AG09309 (cell line): ENCODE data around the gene DLGAP1.

Source experiments
- DNase-seq: peaks from one replicate; pipeline ENCODE4 v3.0.0-alpha.2; 2010; ENCODE audit warnings: low read depth
- H3K4me3 ChIP-seq: 2 replicates; pipeline ENCODE4 v1.5.1; 2011; ENCODE audit warnings: mild to moderate bottlenecking, low read depth, low read length, moderate library complexity; ENCODE audit not compliant: control insufficient read depth
- TF ChIP-seq, protein P1 (sequence below): IDR thresholded peaks from 2 replicates; pipeline ENCODE4 v1.5.1; 2011; ENCODE audit warnings: mild to moderate bottlenecking, low read depth, low read length, inconsistent platforms; ENCODE audit not compliant: insufficient read depth, control insufficient read depth; ENCODE audit errors: missing control alignments

Gene DLGAP1

DNA sequence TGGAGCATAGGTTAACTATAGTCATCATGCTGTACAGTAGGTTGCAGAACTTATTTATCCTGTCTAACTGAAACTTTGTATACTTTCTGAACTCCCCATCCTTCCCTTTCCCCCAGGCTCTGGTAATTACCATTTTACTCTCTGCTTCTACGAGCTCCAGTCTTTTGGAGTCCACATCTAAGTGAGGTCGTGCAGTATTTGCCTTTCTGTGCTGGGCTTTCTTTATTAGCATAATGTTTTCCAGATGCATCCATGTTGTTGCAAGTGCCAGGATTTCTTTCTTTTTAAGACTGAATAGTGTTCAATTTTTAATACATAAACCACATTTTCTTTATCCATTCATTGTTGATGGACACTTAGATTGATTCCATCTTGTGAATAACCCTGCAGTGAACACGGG is 541.0 kb downstream of the DLGAP1 start:
- H3K4me3 ChIP-seq = no peak overlapping the region
- no peak for DNase-seq
- TF ChIP-seq, protein P1, sequence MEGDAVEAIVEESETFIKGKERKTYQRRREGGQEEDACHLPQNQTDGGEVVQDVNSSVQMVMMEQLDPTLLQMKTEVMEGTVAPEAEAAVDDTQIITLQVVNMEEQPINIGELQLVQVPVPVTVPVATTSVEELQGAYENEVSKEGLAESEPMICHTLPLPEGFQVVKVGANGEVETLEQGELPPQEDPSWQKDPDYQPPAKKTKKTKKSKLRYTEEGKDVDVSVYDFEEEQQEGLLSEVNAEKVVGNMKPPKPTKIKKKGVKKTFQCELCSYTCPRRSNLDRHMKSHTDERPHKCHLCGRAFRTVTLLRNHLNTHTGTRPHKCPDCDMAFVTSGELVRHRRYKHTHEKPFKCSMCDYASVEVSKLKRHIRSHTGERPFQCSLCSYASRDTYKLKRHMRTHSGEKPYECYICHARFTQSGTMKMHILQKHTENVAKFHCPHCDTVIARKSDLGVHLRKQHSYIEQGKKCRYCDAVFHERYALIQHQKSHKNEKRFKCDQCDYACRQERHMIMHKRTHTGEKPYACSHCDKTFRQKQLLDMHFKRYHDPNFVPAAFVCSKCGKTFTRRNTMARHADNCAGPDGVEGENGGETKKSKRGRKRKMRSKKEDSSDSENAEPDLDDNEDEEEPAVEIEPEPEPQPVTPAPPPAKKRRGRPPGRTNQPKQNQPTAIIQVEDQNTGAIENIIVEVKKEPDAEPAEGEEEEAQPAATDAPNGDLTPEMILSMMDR = no peak

DNA sequence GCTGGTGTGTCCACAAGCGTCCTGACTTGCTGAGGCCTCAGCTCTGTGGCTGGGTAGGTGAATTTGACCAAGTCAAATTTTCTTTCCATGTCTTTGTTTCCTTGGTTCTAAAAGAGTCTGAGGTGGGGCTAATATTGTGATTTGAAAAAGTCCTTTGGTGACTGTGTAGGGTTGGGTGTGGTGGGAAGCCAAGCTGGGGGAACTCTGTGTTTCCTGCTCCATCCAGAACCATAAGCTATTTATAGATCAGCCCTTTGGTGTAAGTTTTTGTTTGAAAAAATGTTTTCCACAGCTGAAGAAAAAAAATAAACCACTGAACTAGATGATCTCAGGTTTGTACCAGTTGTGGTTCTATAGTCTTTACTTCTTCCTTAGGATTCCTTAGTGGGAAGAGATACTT is 542.4 kb downstream of the DLGAP1 start:
- TF ChIP-seq, protein P1 = no peak
- no peak for DNase-seq
- H3K4me3 ChIP-seq = no peak overlapping the region

DNA sequence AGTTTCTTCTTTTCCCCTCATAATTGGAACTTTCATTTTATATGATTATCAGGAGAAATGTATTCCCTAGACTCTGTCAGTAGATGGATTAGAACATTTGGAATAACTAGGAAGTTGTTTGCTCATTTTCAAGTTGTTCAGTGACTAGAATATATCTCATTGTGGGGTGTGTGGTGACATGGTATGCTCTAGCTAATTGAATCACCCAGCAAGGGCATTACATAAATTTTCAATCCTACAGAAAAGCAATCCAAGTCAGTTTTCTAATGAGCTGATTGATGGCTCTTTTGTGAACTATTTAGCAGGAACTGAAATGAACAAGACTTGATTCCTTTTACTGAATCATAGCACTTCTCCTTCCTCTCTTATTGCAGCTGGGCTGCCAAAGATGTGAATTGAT is 543.7 kb downstream of the DLGAP1 start:
- no peak for DNase-seq
- no peak overlapping the region for H3K4me3 ChIP-seq
- TF ChIP-seq, protein P1 = no peak

DNA sequence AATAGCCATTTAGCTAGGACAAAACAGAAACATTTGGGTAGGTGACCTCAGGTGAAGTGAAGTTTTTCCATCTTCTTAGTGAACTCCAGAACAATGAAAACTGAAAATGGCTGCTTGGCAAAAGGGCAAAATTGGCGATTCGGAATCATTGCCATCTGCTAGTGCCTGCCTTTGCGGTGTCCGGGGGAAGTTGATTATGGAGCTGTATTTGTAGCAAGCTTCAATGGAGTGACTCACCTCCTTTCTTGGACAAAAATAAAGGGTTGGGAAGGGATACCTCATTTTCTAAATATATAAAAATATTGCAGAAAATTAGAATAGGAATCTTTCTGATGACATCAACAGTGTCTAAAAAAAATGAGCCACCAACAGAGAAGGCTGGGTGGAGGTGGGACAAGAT is 544.6 kb downstream of the DLGAP1 start:
- TF ChIP-seq, protein P1 = no peak
- no peak overlapping the region for H3K4me3 ChIP-seq
- DNase-seq = peak; percentile 18

DNA sequence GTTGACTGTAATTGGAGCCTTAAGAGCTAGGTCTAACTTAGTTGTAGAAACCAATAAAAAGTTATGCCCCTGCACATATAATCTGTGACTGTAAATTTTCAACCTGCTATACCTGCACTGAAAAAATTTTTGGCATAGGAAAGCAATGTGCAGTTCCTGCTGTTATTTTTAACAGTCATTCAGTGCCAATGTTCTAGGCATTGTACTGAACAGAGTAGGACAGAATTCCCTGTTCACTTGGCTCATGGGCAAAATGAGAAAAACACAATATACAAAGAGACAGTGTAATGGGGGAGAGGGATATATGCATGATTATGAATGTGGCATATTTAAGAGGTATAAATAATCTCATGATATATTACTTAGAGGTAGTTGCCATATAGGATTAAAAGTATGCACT is 547.2 kb downstream of the DLGAP1 start:
- no peak overlapping the region for H3K4me3 ChIP-seq
- no peak for DNase-seq
- TF ChIP-seq, protein P1 = no peak

DNA sequence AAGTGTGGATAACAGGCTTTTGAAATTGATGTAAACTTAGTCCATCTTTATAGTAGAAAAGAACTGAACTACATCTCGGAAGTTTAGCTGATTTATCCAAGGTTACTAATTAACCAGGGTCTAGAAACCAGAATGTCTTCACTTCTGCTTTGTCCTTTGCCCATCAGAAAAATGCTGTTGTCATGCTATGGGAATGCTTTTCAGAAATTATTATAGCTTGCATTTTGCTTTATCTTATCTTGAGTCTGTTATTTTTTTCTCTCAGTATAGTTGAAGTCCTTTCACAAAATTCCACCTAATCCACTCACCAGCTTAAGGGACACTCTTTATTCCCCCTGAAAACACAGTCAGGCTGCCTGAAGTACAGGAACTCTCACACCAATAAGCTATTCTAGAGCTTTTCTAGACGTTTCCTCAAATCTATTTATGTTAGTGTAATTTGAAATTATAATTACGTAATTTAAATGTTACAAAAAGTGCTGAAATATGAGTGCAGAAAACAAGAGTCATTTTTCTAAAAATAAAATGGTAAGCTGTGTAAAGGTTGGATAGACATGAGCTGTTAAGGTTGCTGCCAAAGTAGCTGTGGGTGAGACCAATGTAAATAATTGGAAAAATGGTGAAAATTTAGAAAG is 548.9 kb downstream of the DLGAP1 start:
- TF ChIP-seq, protein P1 = no peak
- no peak overlapping the region for H3K4me3 ChIP-seq
- no peak for DNase-seq
